Right ventricle myocardium inferior (tissue), 1 donor: Measurements from ENCODE around the gene ARHGAP26. TPM values are rescaled to one million over a fixed set of nuclear protein-coding genes. Genes with fewer than 3 reads are reported as not detected.
"Not testable (repeated sequence)": the region's sequence is repeated elsewhere in the genome, so short reads cannot be mapped to it uniquely, and the experiment has no call there.

Experiments used
- ATAC-seq: fragments of 200-7000 bp; cut with Tn5 transposase; one replicate; pipeline ENCODE4 v1.9.1; 2020; ENCODE audit warnings: mild to moderate bottlenecking, moderate library complexity
- DNase-seq: peaks from one replicate; pipeline ENCODE4 v3.0.0; 2021; ENCODE audit errors: missing footprints
- intact Hi-C: fragments of 100-400 bp; cut with DNase I; formaldehyde crosslinking; loops from one replicate; pipeline ENCODE4 v1.11.0; 2022
- total RNA-seq: library from RNA; stranded (reverse); fragmentation: NEBNext Ultra II Directional; extraction: Animal tissue kit (Norgen Biotek cat#: 25700); gene quantifications from one replicate; pipeline ENCODE4 v1.2.1, GENCODE V29; 2021
- donor health status: DM: no; HTN: yes; CAD: no; lungs with severe emphysema.

The ARHGAP26 gene
- total RNA-seq, 1 donor from 2014 or later, result 29.8 TPM

DNA sequence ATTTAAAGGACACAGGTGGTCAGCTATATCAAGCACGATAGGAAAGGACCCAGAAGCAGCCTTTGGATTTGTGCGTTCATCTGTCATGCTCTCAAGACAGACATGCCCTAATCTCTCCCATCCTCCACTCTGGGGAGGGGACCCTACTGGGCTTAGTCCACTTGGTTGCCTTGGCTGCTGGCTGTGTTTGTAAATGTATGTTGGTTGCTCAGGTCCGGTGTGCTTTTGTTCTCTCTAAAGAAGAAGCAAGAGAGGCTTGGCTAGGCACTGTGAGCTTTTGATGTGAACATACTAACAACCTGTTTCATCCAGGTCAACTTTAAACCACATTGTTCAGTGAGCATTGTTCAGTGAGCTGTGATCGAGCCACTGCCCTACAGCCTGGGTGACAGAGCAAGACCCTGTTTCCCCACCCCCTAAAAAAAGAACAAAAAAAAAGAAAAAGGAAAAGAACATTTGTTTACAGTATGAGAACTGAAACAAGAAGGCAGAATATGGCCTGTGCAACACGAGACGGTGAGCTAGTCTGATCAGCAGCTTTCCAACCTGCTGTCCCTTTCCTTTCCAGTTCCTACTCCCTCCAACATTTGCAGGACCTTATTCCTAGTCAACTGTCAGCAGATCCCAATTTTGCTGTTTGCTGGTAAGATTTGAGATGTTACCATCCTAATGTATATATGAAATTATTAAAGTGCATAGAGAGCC is 228.3 kb downstream of the ARHGAP26 start:
- DNase-seq (no peak), ATAC-seq (no peak)
- intact Hi-C loops, result no loop called here

DNA sequence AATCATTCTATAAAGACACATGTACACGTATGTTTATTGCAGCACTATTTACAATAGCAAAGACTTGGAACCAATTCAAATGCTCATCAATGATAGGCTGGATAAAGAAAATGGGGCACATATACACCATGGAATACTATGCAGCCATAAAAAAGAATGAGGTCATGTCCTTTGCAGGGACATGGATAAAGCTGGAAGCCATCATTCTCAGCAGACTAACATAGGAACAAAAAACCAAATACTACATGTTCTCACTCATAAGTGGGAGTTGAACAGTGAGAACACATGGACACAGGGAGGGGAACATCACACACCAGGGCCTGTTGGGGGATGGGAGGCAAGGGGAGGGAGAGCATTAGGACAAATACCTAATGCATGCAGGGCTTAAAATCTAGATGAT is 230.4 kb downstream of the ARHGAP26 start:
- not testable (repeated sequence) for ATAC-seq, DNase-seq
- intact Hi-C loops, result loop anchor here (5.0 kb wide), 3 partner anchors 132 to 827 kb away; no protein-coding TSS in a partner anchor

DNA sequence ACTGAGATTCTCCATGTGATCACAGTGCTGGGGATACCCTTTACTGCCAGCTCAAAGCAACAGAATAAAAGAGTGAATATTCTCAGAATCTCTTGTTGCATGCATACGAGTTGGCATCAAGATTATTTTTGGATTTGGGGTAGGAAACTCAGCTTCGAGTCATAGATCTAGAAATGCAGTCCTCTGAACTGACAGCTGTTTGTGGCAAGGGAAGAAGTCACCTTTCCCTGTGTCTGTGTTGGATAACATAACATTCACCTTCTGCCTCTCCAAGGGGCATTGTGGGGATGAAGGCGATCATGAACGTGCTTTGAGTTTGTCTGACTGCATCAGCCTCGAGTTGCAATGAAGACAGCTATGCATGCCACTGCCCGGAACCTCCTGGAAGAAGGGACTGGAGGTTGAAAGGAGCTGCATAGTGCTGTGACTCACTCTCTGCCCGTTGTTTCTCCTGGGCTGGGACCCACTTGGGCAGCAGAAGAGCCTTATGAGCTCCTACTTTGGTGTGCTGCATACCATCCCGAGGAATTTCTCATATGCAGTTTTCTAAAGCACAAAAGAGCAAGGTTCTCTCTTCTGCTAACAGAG is 231.7 kb downstream of the ARHGAP26 start:
- DNase-seq (no peak), ATAC-seq (no peak)
- intact Hi-C loops, result loop anchor here (5.0 kb wide), 3 partner anchors 130 to 825 kb away; no protein-coding TSS in a partner anchor

DNA sequence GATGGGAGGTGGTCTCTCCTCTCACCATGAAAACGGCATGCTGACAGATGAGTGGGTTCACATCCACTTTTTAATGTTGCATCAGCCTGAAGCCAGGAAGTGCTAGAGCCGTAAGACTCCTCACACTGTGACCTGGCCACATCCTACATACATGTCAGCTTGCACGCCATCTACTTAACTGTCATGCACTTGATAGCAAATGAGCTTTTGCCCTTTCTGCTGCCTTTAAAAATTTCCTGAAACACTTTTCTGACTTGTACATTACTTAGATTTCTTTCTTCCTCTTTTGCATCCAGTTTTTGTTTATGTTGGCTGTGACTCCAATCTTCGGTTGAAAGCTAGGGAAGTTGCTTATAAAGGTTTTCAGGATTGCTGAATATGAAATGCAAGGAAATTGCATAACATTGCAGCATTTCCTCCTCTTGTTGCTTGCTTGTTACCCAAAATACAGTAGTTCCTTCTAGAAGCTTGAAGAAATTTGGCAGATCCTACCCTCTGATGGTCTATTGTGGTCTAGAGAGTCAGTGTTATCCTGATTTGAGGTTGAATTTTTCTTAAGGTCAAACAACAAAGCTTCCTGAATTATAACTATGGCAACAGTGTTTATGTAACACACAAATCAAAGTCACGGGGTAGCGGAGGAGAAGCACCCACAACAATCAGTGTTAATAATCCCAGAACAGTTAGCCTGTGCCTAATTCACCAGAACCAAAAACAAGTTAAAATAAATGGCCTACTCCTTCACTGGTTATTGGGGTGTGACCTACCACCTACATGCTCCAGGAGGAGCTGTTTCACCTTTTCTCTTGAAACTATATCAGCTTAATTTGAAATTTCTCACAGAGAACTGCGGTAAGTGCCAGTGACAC is 232.5 kb downstream of the ARHGAP26 start:
- no peak for DNase-seq
- ATAC-seq, result peak; percentile 74
- intact Hi-C loops, result loop anchor here (5.0 kb wide), 3 partner anchors 130 to 825 kb away; no protein-coding TSS in a partner anchor

DNA sequence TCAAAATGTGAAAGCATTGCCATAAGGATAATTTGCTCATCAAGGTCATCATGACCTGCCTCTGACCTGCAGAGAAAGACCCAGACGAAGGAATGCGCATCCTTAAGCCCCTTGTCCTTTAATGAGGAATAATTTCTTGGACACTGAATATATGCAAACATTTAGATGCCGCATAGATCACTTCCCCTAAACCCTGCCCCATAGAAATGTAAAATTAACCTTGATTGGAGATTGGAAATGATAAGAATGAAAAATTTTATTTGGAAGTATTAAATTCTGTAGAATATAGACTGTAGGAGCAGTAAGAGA is 233.1 kb downstream of the ARHGAP26 start:
- no peak for DNase-seq
- intact Hi-C loops, result loop anchor here (5.0 kb wide), 3 partner anchors 129 to 824 kb away; no protein-coding TSS in a partner anchor
- no peak for ATAC-seq

DNA sequence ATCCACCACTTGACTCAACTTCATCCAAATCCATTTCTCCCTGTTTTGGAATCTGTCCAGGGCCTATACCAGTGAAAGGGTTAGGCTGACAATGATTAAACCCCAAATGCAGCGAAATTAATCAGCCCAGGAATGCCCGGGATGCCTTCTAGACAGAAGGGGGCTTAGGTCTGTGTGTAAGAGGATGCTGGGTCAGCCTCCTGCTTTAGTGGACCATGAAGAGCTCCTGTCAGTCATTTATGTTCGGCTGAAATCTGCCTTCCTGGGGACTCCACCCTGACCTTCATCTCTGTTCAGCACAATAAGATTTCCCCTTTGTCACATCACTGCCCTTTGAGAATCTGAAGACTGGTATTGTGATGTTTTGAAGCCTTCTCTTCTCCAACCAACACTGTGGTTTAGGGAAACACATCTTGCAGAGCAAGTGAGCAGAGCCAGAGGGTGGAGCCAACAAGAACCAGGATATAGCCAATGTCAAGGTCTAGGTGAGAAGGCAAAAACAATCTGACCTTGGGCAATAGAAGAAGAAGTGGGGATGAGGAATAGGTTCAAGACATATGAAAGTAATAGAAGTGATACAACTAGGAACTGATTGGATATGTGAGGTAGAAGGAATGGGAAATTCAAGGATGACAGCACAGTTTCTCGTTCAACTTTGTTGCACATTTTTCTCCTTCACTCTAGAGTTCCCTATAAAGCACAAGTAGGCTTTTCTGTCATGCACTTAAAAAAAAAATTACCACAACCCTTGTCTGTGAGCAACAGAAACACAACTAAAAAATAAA is 234.4 kb downstream of the ARHGAP26 start:
- no peak for DNase-seq
- no peak for ATAC-seq
- intact Hi-C loops, result loop anchor here (5.0 kb wide), 4 partner anchors 128 to 823 kb away; partner anchors contain the start of gene NR3C1

DNA sequence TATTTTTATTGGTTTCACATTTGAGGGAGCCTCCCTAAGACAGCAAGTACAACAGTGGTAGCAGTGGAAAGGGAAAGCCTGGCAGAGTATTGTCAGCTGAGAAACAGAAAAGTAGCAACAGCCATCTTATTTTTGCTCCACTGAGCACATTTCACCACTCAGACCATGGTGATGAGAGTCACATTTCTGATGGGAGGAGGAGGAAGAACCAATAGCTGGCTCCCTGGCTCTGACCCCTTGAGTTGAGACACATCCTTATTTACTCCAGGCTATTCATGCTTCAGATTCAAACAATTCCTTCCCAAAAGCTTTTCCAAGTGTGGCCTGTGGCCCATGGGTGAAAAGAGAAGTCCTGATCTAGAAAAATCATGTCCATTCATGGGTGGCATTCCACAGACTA is 236.3 kb downstream of the ARHGAP26 start:
- DNase-seq (no peak), ATAC-seq (peak; percentile 17)
- intact Hi-C loops, result loop anchor here (5.0 kb wide), 1 partner anchor 396 kb away; the partner anchor contains the start of gene NR3C1

DNA sequence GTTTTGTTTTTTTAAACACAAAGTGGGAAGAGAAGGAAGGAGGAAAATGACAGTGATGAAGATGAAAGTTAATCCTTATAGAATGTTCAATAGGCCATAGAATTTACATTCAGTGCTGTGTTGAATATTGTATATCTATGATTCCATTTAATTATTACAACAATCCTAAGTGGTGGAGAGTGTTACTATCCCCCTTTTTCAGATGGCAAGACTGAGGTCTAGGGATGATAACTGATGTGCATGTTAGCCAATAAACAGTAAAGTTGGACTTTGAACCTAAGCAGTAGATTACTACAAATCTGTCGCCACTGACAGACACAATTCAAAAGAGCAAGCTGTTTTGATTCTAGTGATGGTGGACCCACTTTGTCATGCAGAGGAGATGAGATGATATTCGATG is 237.9 kb downstream of the ARHGAP26 start:
- intact Hi-C loops, result loop anchor here (5.0 kb wide), 1 partner anchor 394 kb away; the partner anchor contains the start of gene NR3C1
- no peak for ATAC-seq

DNA sequence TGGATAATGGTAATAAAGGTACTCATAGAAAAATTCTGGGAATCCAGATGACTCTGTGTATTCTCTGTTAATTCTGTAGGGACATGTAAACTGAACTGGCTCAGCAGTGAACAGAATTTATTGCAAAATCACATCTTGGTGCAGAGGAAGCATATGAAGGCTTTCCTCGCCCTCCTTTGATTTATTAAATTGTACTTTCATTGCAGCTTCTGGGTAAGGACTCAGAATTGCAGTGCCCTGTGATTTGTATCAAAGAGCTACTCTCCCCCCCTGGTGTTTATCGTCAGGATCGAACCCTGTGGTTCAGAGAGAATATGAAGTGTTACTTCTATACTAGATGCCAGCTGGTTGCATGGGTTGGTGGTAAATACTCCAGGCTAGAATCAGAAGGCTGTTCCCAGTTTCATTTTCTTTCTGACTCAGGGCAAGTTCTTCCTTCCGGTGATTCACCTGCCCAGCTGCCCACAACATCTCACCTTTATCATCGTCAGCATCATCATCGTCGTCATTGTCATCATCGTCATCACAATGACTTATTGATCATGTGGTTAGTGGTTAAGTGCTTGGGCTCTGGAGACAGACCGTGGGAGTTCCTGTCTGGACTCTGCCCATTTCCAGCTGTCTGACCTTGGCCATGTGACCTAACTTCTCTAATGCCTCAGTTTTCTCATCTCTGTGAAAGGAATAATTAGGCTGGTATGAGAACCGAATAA is 238.8 kb downstream of the ARHGAP26 start:
- DNase-seq (no peak), ATAC-seq (peak; percentile 20)
- intact Hi-C loops, result loop anchor here (5.0 kb wide), 1 partner anchor 393 kb away; the partner anchor contains the start of gene NR3C1

More for the DNA sequence above, 237.9 kb downstream of the ARHGAP26 start:
- no peak for DNase-seq

DNA sequence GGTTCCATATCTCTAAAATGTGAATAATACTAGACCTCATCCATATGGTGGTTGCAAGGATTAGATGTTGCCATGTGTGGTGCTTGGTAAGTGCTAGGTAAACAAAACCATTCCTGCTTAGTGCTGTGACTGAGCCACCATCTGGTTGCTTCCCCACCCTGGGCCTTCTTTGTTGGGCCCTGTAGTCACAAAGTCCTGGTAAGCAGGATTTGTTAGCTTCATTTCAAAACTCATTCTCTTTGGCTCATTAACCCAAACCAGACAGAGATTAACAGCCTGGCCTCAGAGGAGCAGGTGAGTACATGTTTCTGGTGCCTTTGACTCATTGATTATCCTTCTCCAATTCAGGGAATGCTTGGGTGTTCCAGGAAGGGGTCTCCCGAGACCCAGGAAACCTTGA is 240.2 kb downstream of the ARHGAP26 start:
- intact Hi-C loops, result no loop called here
- ATAC-seq, result no peak

DNA sequence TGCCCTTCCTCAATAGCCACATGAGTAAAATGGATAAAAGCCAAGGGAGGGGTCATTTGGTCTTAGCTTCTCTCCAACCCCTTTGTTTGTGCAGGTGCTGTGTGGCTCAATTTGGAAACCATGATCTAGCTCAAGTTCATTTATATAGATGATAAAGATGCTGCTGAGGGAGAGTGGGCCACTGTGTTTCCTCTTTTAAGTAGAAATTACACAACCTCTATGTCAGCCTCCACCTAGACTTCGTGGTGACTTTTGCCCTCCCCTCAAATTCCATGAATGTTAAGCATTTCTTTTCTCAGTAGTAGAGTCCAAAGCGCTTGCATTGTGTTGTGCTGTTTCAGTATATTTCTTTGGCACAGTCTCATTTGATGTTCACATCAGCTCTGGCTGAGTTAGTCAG is 241.4 kb downstream of the ARHGAP26 start:
- intact Hi-C loops, result no loop called here
- ATAC-seq, result no peak

More for the DNA sequence above, 240.2 kb downstream of the ARHGAP26 start:
- DNase-seq, result no peak

DNA sequence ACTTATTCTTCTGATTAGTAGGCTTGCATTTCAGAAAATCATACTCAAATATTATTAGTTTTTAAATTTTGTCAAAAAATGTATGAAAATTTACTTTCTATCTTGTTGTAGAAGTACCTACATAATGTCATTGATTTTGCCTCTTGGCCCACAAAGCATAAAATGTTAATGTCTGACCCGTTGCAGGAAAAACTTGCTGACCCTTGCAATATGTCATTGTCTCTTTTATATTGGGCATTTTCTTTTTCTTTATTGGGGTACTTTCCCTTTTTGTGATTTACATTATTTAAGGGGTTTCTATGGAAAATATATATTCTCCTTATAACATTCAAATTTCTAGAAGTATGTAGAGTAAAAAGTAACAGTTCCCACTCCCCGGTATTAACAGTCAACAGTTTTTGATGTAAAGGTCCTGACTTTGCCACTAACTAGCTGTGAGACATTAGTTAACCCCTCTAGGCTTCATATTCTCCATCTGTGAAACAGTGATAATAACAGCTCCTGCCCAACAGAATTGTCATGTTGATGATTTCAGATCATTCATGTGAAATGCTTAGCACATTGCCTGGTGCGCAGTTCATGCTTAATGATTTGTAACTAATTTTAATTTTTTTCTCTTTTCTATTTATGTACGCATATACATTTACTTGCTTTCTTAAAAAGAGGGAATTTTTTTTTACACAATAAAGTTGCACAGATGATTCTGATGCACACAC is 243.2 kb downstream of the ARHGAP26 start:
- intact Hi-C loops, result no loop called here
- DNase-seq (no peak), ATAC-seq (no peak)

More for the DNA sequence above, 241.4 kb downstream of the ARHGAP26 start:
- DNase-seq, result no peak

DNA sequence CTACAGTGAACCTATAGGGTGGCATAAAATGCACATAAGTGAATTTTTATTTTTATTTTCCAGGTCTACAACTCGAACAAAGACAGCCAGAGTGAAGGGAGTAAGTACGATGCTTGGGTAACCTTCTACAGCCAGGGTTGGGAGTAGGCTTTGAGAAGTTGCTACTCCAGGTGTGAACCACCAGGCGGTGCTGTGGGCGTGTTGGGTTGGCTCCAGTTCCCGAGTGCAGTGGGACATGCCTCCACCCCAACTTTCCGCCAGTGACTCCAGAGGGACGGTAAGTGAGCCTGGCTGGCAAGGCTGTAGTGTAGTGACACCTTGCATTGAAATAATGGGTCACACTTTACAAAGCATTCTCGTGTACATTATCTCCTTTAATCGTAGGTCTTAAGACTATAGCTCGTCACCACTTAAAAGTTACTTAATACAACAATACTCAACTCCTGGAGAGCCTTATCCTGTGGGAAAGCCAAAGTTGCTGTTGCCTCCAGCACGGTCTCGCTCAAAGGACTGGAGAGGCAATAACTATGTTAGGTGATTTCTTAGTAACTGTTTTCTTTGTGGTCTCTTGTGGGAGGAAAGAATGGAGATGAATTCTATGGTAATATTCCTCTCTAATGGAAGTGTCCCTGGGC is 244.0 kb downstream of the ARHGAP26 start:
- ATAC-seq, result no peak
- DNase-seq, result no peak

DNA sequence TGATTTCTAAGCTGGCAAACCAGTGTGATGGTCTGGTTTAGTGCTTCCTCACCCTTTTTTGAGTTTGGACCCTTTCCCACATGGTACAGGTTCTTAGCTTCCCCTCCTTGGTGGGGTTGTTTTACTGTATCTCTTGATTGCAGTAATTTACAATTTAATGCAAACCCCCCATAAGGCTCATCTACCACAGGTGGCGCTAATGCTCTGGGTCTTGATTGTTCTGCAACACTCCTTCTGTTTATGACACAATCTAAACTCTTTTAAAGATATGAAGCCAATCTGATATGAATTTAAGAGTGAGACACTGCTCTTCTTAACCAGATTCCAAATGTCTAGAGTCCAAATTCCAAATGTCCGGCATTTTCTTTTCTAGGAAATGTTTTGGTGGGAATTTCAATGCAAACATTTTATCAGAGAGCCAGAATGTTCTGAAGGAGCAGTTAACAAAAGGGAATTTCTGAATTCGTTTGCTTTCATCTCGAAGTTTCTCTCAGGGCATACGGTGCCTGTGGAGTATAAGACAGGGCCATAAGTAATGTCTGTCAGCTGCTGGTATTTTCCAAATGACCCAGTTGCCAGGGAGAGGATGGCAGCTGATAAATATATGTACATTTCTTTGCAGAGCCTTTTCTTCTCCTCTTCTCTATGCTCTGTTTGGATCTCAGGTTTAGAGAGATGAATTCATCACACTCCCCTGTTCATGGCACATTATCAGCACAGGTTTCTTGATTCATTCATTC is 246.8 kb downstream of the ARHGAP26 start:
- DNase-seq (no peak), ATAC-seq (no peak)
- intact Hi-C loops, result no loop called here

More for the DNA sequence above, 244.0 kb downstream of the ARHGAP26 start:
- intact Hi-C loops, result no loop called here

DNA sequence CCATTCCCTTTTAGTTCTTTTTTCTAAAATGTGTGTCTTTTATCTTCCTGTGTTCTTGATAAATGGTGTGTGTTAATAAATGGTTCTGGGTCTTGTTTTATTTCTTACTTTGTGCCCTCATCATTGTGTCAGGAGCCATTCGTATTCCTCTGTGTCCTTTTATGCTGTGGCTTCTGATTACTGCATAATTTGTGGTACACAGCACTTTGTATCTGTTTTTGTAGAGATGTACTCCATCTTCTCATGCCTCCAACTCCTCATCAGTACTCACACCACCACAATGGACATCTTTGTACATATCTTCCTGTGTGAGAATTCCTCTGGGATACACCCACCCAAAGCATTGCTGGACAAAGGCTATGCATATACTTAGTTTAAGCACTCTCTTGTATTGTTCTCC is 247.4 kb downstream of the ARHGAP26 start:
- ATAC-seq (no peak), DNase-seq (no peak)
- intact Hi-C loops, result no loop called here

DNA sequence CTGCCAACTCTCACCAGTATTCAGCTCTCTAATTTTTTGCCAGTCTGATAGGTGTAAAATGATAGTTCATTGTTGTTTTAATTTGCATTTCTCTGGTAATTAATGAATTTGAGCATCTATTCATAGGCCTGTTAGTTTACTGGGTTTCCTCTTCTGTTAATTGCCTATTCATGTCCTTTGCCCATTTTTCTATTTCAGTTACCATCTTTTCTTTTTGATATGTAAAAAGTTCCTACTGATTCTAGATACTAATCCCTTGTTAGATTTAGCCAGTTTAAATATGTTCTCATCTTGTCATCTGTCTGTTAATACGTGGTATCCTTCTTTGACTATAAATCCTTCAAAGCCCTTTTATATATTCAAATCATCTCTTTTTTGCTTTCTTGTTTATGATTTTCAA is 247.8 kb downstream of the ARHGAP26 start:
- intact Hi-C loops, result no loop called here
- ATAC-seq, result no peak
- DNase-seq, result no peak
